Erythroblast (primary cell): ENCODE results near the gene SYTL1.

ENCODE experiments used
- GATA1 ChIP-seq: IDR thresholded peaks from 2 replicates; pipeline ENCODE4 v1.6.1; 2011; ENCODE audit warnings: low read depth, mild to moderate bottlenecking, control low read depth, low read length, moderate library complexity
- POLR2A ChIP-seq: IDR thresholded peaks from 2 replicates; pipeline ENCODE4 v1.6.1; 2011; ENCODE audit warnings: mild to moderate bottlenecking, low read length

DNA sequence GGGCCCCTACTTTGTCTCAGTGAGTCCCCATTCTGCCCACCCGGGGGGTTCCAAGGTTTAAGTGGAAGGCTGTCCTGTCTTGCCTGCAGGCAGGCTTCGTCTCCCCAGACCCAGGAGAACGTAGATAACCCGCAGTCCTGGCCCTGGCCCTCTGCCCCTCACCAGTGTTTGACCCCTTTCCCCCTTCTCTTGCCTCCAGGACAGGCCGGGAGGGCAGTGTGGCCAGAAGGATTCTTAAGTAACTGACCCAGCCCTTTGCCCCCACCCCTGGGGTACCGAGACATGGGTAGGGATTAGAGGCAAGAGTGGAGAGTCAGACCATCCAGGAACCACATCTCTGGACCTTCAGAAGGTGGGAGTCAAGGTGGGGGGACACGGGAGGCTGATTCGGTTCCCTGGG lies 11.0 kb upstream of the SYTL1 start:
- no peak for TF ChIP-seq POLR2A
- no peak for TF ChIP-seq GATA1
